ENCODE measurements around the gene ABCA7.
A peak's percentile ranks its signal among the peaks of the same experiment; 100 is the strongest.

ABCA7 gene

DNA sequence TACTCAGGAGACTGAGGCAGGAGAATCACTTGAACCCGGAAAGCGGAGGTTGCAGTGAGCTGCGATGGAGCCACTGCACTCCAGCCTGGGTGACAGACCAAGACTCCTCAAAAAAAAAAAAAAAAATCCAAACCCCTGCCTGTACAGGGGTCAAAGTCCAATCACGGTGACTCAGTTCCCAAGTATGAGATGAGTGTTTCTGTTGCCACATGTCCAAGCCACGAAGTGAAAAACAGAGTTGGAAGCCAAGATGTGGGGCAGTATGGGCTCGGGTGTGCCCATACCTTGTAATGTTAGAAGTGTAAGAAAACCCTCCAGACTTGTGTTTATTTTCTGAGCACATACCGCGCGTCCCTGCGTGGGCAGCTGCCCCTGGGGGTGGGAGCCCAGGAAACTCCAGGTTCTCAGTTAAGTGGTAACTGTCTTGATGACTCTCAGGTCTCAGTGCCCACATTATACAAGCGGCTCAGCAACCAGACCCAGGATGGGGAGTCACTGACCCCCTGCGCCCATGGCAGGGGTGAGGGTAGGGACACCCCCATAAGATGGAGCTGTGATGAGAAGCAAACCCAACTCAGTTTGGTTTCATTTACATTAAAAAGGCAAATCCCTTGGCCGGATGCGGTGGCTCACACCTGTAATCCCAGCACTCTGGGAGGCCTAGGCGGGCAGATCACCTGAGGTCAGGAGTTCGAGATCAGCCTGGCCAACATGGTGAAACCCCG, 62.7 kb downstream of the ABCA7 start:
- no peaks in the 10 kb centered on the region for H3K27me3 ChIP-seq (ENCODE audit: low read depth, low read length)
- peak overlapping the region; percentile 3; the same call in 1 of the 2 replicates for H3K9ac ChIP-seq (ENCODE audit: low read length)
- H3K9me3 ChIP-seq (ENCODE audit: insufficient read depth, low read length), result peaks cover 3% of the 10 kb centered on the region; the same call in 1 of the 2 replicates
- H4K20me1 ChIP-seq (ENCODE audit: insufficient read depth, low read length), result peaks cover 26% of the 10 kb centered on the region
- H3K27ac ChIP-seq (ENCODE audit: low read length), result peak overlapping the region; percentile 58
- TF ChIP-seq EZH2phosphoT487 (IDR thresholded peaks at IDR 0.05; ENCODE audit: low read depth), result no peak
- TF ChIP-seq, protein P1, sequence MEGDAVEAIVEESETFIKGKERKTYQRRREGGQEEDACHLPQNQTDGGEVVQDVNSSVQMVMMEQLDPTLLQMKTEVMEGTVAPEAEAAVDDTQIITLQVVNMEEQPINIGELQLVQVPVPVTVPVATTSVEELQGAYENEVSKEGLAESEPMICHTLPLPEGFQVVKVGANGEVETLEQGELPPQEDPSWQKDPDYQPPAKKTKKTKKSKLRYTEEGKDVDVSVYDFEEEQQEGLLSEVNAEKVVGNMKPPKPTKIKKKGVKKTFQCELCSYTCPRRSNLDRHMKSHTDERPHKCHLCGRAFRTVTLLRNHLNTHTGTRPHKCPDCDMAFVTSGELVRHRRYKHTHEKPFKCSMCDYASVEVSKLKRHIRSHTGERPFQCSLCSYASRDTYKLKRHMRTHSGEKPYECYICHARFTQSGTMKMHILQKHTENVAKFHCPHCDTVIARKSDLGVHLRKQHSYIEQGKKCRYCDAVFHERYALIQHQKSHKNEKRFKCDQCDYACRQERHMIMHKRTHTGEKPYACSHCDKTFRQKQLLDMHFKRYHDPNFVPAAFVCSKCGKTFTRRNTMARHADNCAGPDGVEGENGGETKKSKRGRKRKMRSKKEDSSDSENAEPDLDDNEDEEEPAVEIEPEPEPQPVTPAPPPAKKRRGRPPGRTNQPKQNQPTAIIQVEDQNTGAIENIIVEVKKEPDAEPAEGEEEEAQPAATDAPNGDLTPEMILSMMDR (IDR thresholded peaks at IDR 0.05; ENCODE audit: low read depth, low read length), result no peak
- peaks cover 21% of the 10 kb centered on the region for H3K36me3 ChIP-seq (replicated peaks; ENCODE audit: low read depth, low read length)
- peak overlapping the region; percentile 12; the same call in 1 of the 2 replicates for H3K4me3 ChIP-seq (ENCODE audit: low read length)
- H3K4me1 ChIP-seq (ENCODE audit: low read length), result peaks cover 38% of the 10 kb centered on the region
- peaks cover 16% of the 10 kb centered on the region for H3K79me2 ChIP-seq (ENCODE audit: low read length)
- H3K4me2 ChIP-seq (ENCODE audit: low read length), result peak overlapping the region; percentile 91
- H2AFZ ChIP-seq (ENCODE audit: low read depth, low read length), result no peak overlapping the region

DNA sequence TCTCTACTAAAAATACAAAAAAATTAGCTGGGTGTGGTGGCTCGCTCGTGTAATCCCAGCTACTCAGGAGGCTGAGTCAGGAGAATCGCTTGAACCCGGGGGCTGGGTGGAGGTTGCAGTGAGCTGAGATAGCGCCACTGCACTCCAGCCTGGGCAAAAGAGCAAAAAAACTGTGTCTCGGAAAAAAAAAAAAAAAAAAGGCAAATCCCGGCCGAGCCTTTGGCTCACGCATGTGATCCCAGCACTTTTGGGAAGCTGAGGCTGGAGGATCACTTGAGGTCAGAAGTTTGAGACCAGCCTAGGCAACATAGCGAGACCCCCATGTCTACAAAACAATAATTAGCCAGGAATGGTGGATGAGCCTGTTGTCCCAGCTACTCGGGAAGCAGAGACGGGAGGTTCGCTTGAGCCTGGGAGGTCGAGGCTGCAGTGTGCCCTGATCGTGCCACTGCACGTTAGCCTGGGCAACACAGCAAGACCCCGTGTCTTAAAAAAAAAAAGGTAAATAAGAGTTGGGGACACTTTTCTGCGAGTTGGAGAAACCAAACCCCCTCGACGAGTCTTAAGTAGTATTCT, 63.3 kb downstream of the ABCA7 start:
- no peak for TF ChIP-seq EZH2phosphoT487 (IDR thresholded peaks at IDR 0.05; ENCODE audit: low read depth)
- TF ChIP-seq, protein P1 (IDR thresholded peaks at IDR 0.05; ENCODE audit: low read depth, low read length), result no peak
- H3K27me3 ChIP-seq (ENCODE audit: low read depth, low read length), result no peaks in the 10 kb centered on the region
- peak overlapping the region; percentile 73 for H3K4me3 ChIP-seq (ENCODE audit: low read length)
- H2AFZ ChIP-seq (ENCODE audit: low read depth, low read length), result no peak overlapping the region
- H3K27ac ChIP-seq (ENCODE audit: low read length), result peak overlapping the region; percentile 58
- peak overlapping the region; percentile 51; the same call in 1 of the 2 replicates for H3K9ac ChIP-seq (ENCODE audit: low read length)
- H3K4me1 ChIP-seq (ENCODE audit: low read length), result peaks cover 42% of the 10 kb centered on the region
- peaks cover 30% of the 10 kb centered on the region for H4K20me1 ChIP-seq (ENCODE audit: insufficient read depth, low read length)
- H3K9me3 ChIP-seq (ENCODE audit: insufficient read depth, low read length), result peaks cover 3% of the 10 kb centered on the region; the same call in 1 of the 2 replicates
- H3K36me3 ChIP-seq (replicated peaks; ENCODE audit: low read depth, low read length), result peaks cover 24% of the 10 kb centered on the region
- peaks cover 16% of the 10 kb centered on the region for H3K79me2 ChIP-seq (ENCODE audit: low read length)
- peak overlapping the region; percentile 91 for H3K4me2 ChIP-seq (ENCODE audit: low read length)

DNA sequence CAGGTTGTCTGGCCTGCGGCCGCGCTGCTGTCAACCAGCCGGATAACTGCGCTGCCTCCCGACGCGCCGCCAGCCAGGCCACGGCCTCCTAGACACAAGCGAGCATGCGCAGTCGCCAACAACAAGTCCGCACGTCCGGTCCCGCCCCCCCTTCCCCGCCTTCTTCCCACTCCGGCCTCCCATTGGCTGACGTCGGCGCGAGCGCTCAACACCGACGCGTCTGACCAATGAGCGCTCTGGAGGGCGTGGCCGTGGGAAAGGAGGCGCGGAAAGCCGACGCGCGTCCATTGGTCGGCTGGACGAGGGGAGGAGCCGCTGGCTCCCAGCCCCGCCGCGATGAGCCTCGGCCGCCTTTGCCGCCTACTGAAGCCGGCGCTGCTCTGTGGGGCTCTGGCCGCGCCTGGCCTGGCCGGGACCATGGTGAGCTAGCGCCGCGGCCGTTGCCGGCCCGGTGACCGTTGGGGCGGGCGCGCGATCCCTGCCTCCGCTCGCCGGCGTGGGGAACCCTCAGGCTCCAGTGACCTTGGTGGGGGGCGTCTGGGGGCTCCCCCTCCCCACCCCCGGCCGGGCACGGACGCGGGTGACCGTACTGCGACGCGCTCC, 63.9 kb downstream of the ABCA7 start, which contains the start of gene GPX4:
Gene GPX4 (plus strand): TSS at position 287 of the 603 bp plus-strand sequence. CDS start 50 bp downstream, at position 337.
- H4K20me1 ChIP-seq (ENCODE audit: insufficient read depth, low read length), result peaks cover 30% of the 10 kb centered on the region
- H3K27me3 ChIP-seq (ENCODE audit: low read depth, low read length), result no peaks in the 10 kb centered on the region
- H3K79me2 ChIP-seq (ENCODE audit: low read length), result peaks cover 16% of the 10 kb centered on the region
- no peak for TF ChIP-seq EZH2phosphoT487 (IDR thresholded peaks at IDR 0.05; ENCODE audit: low read depth)
- TF ChIP-seq, protein P1 (IDR thresholded peaks at IDR 0.05; ENCODE audit: low read depth, low read length), result no peak
- H3K4me2 ChIP-seq (ENCODE audit: low read length), result peak within 1 kb of the TSS; percentile 91
- peaks cover 26% of the 10 kb centered on the region for H3K36me3 ChIP-seq (replicated peaks; ENCODE audit: low read depth, low read length)
- peak within 1 kb of the TSS; percentile 85 for H3K9ac ChIP-seq (ENCODE audit: low read length)
- peak within 1 kb of the TSS; percentile 76 for H3K27ac ChIP-seq (ENCODE audit: low read length)
- peak within 1 kb of the TSS; percentile 84 for H3K4me3 ChIP-seq (ENCODE audit: low read length)
- H3K9me3 ChIP-seq (ENCODE audit: insufficient read depth, low read length), result peaks cover 3% of the 10 kb centered on the region; the same call in 1 of the 2 replicates
- no peak within 1 kb of the TSS for H2AFZ ChIP-seq (ENCODE audit: low read depth, low read length)
- peaks cover 42% of the 10 kb centered on the region for H3K4me1 ChIP-seq (ENCODE audit: low read length)

Data from OCI-LY3 (cell line).